ENCODE measurements around the gene PTGDR2.
"Not testable (repeated sequence)": the region's sequence is repeated elsewhere in the genome, so short reads cannot be mapped to it uniquely, and the experiment has no call there.

Gene PTGDR2

DNA sequence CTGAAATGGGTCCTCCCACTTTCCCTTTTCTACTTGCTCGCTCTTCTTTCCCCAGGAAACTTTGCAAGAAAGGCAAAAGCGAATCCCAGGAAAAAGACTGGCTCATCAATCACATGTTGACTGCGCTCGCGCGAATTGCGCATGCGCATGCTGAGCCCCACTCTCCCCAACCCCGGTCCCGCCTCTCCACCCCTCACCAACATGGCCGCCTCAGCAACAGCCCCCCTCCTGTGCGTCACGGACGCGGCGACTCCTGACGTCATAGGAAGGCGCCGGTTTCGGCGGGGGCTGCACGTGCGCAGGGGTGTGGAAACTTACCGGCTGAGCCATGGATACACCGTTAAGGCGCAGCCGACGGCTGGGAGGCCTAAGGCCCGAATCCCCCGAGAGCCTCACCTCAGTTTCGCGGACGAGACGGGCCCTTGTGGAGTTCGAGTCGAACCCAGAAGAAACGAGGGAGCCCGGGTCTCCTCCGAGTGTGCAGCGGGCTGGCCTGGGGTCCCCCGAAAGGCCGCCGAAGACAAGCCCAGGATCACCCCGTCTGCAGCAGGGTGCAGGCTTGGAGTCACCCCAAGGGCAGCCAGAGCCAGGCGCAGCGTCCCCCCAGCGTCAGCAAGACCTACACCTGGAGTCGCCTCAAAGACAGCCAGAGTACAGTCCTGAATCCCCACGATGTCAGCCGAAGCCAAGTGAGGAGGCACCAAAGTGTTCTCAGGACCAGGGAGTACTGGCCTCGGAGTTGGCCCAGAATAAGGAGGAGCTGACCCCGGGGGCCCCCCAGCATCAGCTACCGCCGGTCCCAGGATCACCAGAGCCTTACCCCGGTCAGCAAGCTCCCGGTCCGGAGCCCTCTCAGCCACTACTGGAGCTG, 13.7 kb downstream of the PTGDR2 start, which contains the start of gene CCDC86:
TSS of gene CCDC86 (plus strand) at position 317 of the 871 bp plus-strand sequence. CDS start at position 329, 12 bp downstream.
- DNase-seq (ENCODE audit: low read depth), result peak; percentile 99

GRCh38 chr11:60840470-60841430, 15.0 kb downstream of the PTGDR2 start:
- DNase-seq (ENCODE audit: low read depth), result no peak

DNA sequence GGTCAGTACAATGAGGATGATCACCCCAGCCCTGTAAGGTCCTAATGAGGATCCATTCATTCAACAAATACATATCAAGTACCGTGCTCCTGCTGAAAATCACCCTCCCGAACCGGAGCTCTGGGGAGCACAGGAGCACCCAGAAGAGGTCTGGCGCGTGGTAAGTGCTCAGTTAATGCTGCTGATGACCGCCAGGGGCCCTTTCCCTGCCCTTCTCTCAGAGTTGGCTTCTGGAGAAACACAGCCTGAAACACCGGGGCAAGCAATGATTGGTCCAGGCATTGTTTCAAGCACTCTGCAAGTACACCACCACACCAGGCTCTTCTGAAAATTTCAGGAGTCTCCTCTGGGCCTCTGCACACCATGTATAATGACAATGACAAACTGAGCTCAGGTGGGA, 17.6 kb downstream of the PTGDR2 start:
- no peak for DNase-seq (ENCODE audit: low read depth)

GRCh38 chr11:60836866-60837515, 18.8 kb downstream of the PTGDR2 start:
- no peak for DNase-seq (ENCODE audit: low read depth)

DNA sequence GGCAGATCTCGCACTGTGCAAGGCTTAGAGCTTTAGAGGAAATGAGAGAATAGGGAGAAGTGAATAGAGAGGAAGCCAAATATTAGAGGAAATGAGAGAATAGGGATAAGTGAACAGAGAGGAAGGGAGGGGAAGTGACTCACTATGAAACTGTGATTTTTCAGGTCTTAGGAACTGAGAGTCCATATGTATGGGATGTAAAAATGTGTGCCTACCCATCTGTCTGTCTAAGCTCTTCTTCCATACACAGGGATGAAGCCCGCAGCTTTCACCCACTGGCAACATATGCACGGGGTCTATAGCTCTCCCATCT, 20.3 kb downstream of the PTGDR2 start:
- DNase-seq (ENCODE audit: low read depth), result no peak

DNA sequence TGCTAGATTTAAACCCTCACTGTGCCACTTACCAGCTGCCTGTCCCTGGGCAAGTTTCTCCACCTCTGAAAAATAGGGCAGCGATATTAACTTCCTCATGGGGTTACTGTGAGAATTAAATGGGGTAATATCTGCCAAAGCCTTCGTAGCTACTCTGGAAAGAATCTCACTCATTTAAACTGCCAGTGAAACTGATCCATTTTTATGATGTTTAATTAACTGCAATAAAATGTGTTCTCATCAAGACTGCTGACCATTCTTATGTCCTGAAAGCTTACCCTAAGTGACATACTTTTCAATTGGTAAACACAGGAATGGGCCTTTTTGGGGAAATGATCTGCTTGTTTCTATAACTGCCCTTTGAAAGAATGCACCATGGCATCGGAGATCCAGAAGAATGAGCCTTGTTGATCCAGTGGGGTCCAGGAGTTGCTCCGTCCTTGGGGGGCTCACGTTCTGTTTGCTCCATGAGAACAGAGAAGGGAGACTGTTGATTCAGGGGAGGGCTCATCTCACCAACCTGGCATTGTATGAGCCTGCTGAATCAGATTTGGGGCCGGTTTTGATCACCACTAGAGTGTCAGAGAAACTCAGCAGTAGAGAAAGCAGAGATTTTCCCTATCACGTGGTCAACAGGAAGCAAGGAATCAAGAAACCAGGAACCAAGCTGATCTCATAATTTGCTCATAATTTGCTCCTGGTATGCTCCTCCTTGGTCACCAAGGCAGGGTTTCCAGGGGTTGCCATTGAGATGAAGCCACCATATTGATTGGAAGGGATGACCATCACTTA, 20.8 kb downstream of the PTGDR2 start:
- no peak for DNase-seq (ENCODE audit: low read depth)

DNA sequence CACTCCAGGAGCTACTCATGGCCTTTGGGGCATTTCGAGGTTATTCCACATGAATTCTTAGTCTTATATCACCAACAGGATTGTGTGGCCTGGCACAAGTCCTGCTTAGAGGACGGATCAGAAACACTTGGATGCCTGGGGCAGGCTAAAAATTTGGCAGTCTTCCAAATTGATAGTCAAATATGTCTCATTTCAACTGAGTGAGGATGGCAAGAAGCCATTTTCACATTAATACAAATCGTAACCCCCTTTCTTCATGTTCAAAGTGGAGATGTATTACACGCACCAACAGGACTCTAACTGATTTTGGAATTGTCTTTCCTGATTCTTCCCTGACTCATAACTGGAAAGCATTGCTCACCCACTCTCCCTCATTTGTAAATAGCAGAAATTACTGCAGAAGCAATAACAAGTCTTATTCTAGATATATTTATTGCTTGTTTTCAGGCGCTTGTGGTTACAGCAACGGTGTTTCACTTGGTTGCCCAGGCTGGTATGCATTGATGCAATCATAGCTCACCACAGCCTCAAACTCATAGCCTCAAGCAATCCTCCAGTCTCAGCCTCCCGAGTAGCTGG, 24.2 kb downstream of the PTGDR2 start:
- no peak for DNase-seq (ENCODE audit: low read depth)

- peak; percentile 56 for DNase-seq (ENCODE audit: low read depth)
Observed at GRCh38 chr11:60831143-60831500, 24.6 kb downstream of the PTGDR2 start.

DNA sequence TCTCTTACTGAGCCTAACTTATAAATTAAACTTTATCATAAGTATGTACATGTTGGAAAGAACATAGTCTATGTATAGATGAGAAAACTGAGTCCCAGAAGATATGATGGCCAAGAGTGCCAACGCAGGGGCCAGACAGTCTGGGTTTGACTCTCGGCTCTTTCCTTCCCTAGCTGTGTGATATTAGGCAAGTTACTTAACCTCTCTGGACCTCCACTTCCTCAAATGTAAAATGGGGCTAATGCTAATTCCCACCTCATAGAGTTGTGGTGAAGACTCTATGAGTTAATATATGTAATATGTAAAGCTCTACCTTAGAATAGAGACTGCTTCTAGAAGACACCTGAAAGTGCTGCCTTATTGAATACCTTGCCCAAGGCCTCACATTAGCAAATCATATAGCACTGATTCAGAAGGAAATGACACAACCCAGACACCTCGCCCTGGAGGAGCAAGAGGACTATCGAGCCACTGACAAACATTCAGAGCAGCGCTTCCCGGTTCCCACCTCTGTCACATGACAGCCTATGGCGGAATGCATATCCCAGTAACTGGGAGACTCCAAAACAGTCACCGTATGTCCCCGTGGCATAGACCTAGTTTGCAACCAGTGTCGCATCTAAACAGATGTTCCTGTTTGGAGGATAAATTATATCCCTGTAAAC, 25.1 kb downstream of the PTGDR2 start:
- DNase-seq (ENCODE audit: low read depth), result no peak

DNA sequence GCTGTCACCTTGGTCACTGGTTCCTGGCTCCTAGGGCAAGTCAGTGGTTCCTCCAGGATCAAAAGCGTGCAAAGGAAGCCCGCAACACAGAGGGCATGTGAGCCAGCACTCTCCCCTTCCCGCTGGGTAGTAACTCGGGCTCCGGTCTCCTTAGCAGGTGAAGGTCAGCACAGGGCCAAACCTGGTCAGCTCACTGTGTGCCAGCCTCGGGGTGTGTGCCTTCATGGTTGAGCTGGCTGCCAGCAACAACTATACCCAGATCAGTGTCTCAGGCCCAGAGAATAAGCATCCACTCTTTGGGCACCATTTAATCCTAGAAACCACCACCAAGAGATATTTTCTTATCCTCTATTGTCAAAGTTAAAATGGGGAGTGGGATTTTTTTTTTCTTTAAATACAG, 30.0 kb downstream of the PTGDR2 start:
- DNase-seq (ENCODE audit: low read depth), result no peak

DNA sequence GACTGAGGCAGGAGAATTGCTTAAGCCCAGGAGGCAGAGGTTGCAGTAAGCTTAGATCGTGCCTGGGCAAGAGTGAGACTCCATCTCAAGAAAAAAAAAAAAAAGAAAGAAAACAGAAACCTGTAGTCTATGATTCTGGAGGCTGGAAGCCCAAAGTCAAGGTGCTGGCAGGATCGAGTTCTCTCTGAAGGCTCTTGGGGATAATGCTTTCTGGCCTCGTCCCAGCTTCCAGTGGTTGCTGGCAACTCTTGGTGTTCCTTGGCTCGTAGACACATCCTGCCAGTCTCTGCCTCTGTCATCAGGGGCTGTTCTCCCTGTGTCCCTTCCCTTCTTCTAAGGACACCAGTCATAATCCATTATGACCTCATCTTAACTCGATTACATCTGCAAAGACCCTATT, 30.6 kb downstream of the PTGDR2 start:
- no peak for DNase-seq (ENCODE audit: low read depth)

- DNase-seq (ENCODE audit: low read depth), result not testable (repeated sequence)
Observed at GRCh38 chr11:60823745-60824306, 31.9 kb downstream of the PTGDR2 start.

- no peak for DNase-seq (ENCODE audit: low read depth)
Observed at GRCh38 chr11:60821827-60822599, 33.7 kb downstream of the PTGDR2 start.

DNA sequence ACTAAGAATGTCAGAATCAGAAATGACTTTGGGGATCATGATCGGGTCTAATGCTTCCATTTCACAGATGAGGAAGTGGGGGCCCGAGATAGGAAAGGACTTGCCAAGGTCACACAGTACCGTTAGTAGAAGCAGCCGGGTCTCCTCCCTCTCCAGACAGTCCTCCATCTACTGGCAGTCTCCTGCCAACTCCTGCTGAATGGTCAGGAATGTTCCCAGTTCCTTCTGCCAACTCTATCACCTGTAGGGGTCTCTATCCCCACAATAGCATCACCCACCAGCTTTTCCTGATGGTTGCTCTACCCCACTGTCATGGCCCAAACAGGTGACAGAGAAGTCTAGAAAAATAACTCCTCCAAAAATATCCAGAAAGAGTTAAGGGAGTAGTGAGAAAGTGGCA, 37.7 kb downstream of the PTGDR2 start:
- DNase-seq (ENCODE audit: low read depth), result no peak

DNA sequence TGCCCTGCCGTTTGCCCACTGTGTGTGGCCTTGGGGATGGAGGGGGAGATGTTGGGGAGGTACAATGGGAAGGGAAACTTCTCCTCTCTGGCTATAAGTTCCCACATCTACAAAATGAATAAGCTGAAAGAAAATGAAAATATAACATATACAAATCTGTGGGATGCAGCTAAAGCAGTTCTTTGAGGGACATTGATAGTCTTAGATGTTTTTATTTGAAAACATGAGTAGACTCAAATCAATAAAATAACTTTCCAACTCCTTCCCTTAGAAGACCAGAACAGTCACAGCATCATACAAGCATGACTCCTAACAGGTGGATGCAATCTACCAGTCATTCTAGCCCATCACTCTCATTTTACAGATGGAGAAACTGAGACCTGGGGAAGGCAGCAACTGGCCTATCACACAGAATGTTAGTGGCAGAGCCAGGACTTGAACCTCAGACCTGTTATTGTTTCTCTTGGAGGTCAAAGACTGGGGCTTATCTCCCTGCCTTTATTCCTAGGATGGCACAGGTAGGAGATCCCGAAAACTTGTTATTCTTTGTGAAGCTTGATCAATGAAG, 39.1 kb downstream of the PTGDR2 start:
- DNase-seq (ENCODE audit: low read depth), result no peak

GRCh38 chr11:60814112-60814511, 41.6 kb downstream of the PTGDR2 start:
- no peak for DNase-seq (ENCODE audit: low read depth)

GRCh38 chr11:60813324-60813723, 42.4 kb downstream of the PTGDR2 start:
- DNase-seq (ENCODE audit: low read depth), result no peak

GRCh38 chr11:60810569-60810968, 45.2 kb downstream of the PTGDR2 start:
- no peak for DNase-seq (ENCODE audit: low read depth)

DNA sequence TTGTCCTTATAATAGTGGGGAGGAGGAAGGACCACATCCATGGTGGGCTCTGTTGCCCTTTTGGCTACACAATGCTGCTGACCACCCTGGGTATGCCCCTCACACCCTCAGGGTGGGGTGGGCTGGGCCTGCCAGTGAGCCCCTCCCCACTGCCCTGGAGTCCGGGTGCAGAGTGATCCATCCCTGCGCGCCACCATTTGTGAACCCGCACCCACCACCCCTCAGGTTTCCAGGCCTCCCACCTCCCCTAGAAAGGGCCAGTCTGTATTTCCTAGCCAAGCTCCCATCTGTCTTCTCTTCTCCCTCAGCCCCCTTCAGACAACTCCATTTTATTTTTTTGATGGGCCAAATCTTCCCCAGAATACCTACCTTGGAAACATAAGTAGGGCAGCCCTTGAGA, 45.6 kb downstream of the PTGDR2 start:
- DNase-seq (ENCODE audit: low read depth), result no peak

Data from stimulated activated CD8-positive, alpha-beta memory T cell treated with anti-CD3 and anti-CD28 coated beads, Interleukin-15, amount 100 ng/mL, for 24 hours (primary cell).